Measurements from ENCODE around the gene BSPRY.

BSPRY gene

GRCh38 chr9:113350107-113350661, 843 bp downstream of the BSPRY start:
- no peak for DNase-seq
- Histone ChIP-seq H3K27me3 (replicated peaks) (peaks cover 42% of the 10 kb centered on the region), H3K4me3 (ENCODE audit: low read depth, low read length) (no peak overlapping the region), H3K27ac (no peak overlapping the region), H3K36me3 (replicated peaks) (no peaks in the 10 kb centered on the region)
- in situ Hi-C loops (cut with HindIII; ENCODE audit: low pct_ligation_motif_present, low sequenced_read_pairs) = no loop called here
- TF ChIP-seq, protein P1, sequence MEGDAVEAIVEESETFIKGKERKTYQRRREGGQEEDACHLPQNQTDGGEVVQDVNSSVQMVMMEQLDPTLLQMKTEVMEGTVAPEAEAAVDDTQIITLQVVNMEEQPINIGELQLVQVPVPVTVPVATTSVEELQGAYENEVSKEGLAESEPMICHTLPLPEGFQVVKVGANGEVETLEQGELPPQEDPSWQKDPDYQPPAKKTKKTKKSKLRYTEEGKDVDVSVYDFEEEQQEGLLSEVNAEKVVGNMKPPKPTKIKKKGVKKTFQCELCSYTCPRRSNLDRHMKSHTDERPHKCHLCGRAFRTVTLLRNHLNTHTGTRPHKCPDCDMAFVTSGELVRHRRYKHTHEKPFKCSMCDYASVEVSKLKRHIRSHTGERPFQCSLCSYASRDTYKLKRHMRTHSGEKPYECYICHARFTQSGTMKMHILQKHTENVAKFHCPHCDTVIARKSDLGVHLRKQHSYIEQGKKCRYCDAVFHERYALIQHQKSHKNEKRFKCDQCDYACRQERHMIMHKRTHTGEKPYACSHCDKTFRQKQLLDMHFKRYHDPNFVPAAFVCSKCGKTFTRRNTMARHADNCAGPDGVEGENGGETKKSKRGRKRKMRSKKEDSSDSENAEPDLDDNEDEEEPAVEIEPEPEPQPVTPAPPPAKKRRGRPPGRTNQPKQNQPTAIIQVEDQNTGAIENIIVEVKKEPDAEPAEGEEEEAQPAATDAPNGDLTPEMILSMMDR (IDR thresholded peaks at IDR 0.05; ENCODE audit: low read depth, low read length, missing control alignments) = no peak

DNA sequence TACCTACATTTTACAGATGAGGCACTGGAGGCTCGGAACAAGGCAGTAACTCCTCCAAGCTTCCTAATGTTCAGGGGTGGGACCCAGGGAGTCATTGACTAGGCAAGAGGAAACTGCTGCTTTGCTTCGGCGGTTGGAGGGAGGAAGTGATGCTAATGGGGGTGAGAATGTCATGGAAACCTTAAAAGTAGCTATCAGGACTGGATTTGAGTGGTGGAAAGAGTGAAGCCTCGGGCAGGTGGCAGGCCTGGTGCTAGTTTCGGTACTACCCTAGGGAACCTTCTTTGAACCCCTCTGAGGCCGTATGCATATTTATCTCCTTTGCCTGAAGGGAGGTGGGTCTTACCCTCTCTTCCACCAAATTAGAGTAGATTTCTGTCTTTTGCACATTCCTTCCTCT, 1.6 kb downstream of the BSPRY start:
- in situ Hi-C loops (cut with HindIII; ENCODE audit: low pct_ligation_motif_present, low sequenced_read_pairs) = no loop called here
- no peak for DNase-seq
- TF ChIP-seq, protein P1 (IDR thresholded peaks at IDR 0.05; ENCODE audit: low read depth, low read length, missing control alignments) = no peak
- Histone ChIP-seq H3K36me3 (replicated peaks) (no peaks in the 10 kb centered on the region), H3K27me3 (replicated peaks) (peaks cover 42% of the 10 kb centered on the region), H3K27ac (no peak overlapping the region), H3K4me3 (ENCODE audit: low read depth, low read length) (no peak overlapping the region)

GRCh38 chr9:113352006-113352405, 2.7 kb downstream of the BSPRY start:
- TF ChIP-seq, protein P1 (IDR thresholded peaks at IDR 0.05; ENCODE audit: low read depth, low read length, missing control alignments) = no peak
- Histone ChIP-seq H3K27me3 (replicated peaks) (peaks cover 46% of the 10 kb centered on the region), H3K36me3 (replicated peaks) (no peaks in the 10 kb centered on the region), H3K27ac (no peak overlapping the region), H3K4me3 (ENCODE audit: low read depth, low read length) (no peak overlapping the region)
- no peak for DNase-seq
- in situ Hi-C loops (cut with HindIII; ENCODE audit: low pct_ligation_motif_present, low sequenced_read_pairs) = no loop called here

DNA sequence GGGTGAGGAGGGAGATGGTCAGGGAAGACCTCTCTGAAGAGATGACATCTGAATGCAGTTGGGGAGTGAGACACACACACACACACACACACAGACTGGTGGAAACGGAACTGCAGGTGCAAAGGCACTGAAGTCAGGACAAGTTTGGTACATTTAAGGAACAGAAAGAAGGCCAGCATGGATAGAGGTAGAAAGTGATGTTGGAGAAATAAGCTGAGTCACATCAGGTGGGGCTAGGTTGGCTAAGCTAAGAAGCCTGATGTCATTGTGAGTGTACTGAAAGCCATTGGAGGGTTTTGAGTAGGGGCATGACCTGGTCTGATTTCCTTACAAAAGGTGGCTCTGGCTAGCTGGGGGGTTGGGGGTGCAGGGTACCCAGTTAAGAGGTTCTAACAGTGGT, 3.1 kb downstream of the BSPRY start:
- no peak overlapping the region for H3K27ac ChIP-seq
- TF ChIP-seq, protein P1 (IDR thresholded peaks at IDR 0.05; ENCODE audit: low read depth, low read length, missing control alignments) = no peak
- H3K4me3 ChIP-seq (ENCODE audit: low read depth, low read length) = no peak overlapping the region
- H3K27me3 ChIP-seq (replicated peaks) = peaks cover 47% of the 10 kb centered on the region
- in situ Hi-C loops (cut with HindIII; ENCODE audit: low pct_ligation_motif_present, low sequenced_read_pairs) = no loop called here
- H3K36me3 ChIP-seq (replicated peaks) = no peaks in the 10 kb centered on the region
- no peak for DNase-seq

DNA sequence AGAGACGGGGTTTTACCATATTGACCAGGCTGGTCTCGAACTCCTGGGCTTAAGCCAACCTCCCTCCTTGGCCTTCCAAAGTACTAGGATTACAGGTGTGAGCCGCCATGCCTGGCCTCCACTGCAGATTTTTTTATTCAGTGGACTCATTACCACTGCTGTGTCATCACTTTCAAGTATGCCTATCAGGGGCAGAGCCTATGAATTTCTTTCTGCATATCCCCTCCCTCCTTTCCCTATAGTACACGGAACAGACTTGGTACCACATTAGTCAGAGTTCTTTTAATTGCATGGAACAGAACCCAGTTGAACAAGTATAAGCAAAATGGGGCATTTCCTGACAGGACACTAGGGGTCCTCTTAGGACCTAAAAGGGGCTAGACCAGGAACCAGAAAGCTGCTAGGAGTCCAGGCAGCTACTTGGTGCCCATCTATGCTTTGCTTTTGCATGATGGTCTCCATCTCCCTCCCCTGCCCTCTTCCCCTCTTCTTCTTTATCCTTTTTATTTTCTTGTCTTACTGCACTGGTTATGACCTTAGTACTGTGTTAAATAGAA, 5.8 kb downstream of the BSPRY start:
- Histone ChIP-seq H3K27me3 (replicated peaks) (peaks cover 31% of the 10 kb centered on the region), H3K27ac (no peak overlapping the region), H3K36me3 (replicated peaks) (no peaks in the 10 kb centered on the region), H3K4me3 (ENCODE audit: low read depth, low read length) (no peak overlapping the region)
- in situ Hi-C loops (cut with HindIII; ENCODE audit: low pct_ligation_motif_present, low sequenced_read_pairs) = no loop called here
- TF ChIP-seq, protein P1 (IDR thresholded peaks at IDR 0.05; ENCODE audit: low read depth, low read length, missing control alignments) = peak; percentile 43
- no peak for DNase-seq

Measured in brain microvascular endothelial cell (primary cell).